ENCODE measurements around the gene UBE2QL1.

Gene UBE2QL1

GRCh38 chr5:6458833-6459232 lies 10.2 kb downstream of the UBE2QL1 start:
- no peak overlapping the region for H3K4me3 ChIP-seq (ENCODE audit: low read length)
- H3K27me3 ChIP-seq (replicated peaks; ENCODE audit: control insufficient read depth, insufficient read depth, low read length) = peaks cover 41% of the 10 kb centered on the region
- no peak overlapping the region for H3K9ac ChIP-seq (ENCODE audit: low read length)
- H3K9me3 ChIP-seq (ENCODE audit: control insufficient read depth, low read length) = peaks cover 33% of the 10 kb centered on the region
- no peaks in the 10 kb centered on the region for H3K4me1 ChIP-seq (ENCODE audit: control insufficient read depth, insufficient read depth, low read length)
- DNase-seq (ENCODE audit: low read depth) = no peak
- no peaks in the 10 kb centered on the region for H3K36me3 ChIP-seq (ENCODE audit: control insufficient read depth, insufficient read depth, low read length, severe bottlenecking)

GRCh38 chr5:6459896-6460295 lies 11.2 kb downstream of the UBE2QL1 start:
- Histone ChIP-seq H3K4me1 (ENCODE audit: control insufficient read depth, insufficient read depth, low read length) (no peaks in the 10 kb centered on the region), H3K27me3 (replicated peaks; ENCODE audit: control insufficient read depth, insufficient read depth, low read length) (peaks cover 33% of the 10 kb centered on the region)
- DNase-seq (ENCODE audit: low read depth) = no peak

GRCh38 chr5:6461006-6461405 lies 12.3 kb downstream of the UBE2QL1 start:
- H3K36me3 ChIP-seq (ENCODE audit: control insufficient read depth, insufficient read depth, low read length, severe bottlenecking) = no peaks in the 10 kb centered on the region
- no peak overlapping the region for H3K4me3 ChIP-seq (ENCODE audit: low read length)
- H3K9me3 ChIP-seq (ENCODE audit: control insufficient read depth, low read length) = peaks cover 33% of the 10 kb centered on the region
- H3K9ac ChIP-seq (ENCODE audit: low read length) = no peak overlapping the region
- H3K27me3 ChIP-seq (replicated peaks; ENCODE audit: control insufficient read depth, insufficient read depth, low read length) = peaks cover 25% of the 10 kb centered on the region
- H3K4me1 ChIP-seq (ENCODE audit: control insufficient read depth, insufficient read depth, low read length) = no peaks in the 10 kb centered on the region
- DNase-seq (ENCODE audit: low read depth) = no peak

More at GRCh38 chr5:6459896-6460295, 11.2 kb downstream of the UBE2QL1 start:
- H3K36me3 ChIP-seq (ENCODE audit: control insufficient read depth, insufficient read depth, low read length, severe bottlenecking) = no peaks in the 10 kb centered on the region
- peaks cover 33% of the 10 kb centered on the region for H3K9me3 ChIP-seq (ENCODE audit: control insufficient read depth, low read length)
- H3K4me3 ChIP-seq (ENCODE audit: low read length) = no peak overlapping the region
- H3K9ac ChIP-seq (ENCODE audit: low read length) = no peak overlapping the region

- H3K27me3 ChIP-seq (replicated peaks; ENCODE audit: control insufficient read depth, insufficient read depth, low read length) = peaks cover 25% of the 10 kb centered on the region
Measured at GRCh38 chr5:6461793-6462650, 13.4 kb downstream of the UBE2QL1 start.

GRCh38 chr5:6462671-6463070 lies 14.0 kb downstream of the UBE2QL1 start:
- no peak for DNase-seq (ENCODE audit: low read depth)
- Histone ChIP-seq H3K4me3 (ENCODE audit: low read length) (no peak overlapping the region), H3K4me1 (ENCODE audit: control insufficient read depth, insufficient read depth, low read length) (no peaks in the 10 kb centered on the region), H3K27me3 (replicated peaks; ENCODE audit: control insufficient read depth, insufficient read depth, low read length) (peaks cover 23% of the 10 kb centered on the region), H3K36me3 (ENCODE audit: control insufficient read depth, insufficient read depth, low read length, severe bottlenecking) (no peaks in the 10 kb centered on the region), H3K9ac (ENCODE audit: low read length) (no peak overlapping the region), H3K9me3 (ENCODE audit: control insufficient read depth, low read length) (peaks cover 30% of the 10 kb centered on the region)

More at GRCh38 chr5:6461793-6462650, 13.4 kb downstream of the UBE2QL1 start:
- no peak for DNase-seq (ENCODE audit: low read depth)
- Histone ChIP-seq H3K4me3 (ENCODE audit: low read length) (no peak overlapping the region), H3K9me3 (ENCODE audit: control insufficient read depth, low read length) (peaks cover 33% of the 10 kb centered on the region), H3K9ac (ENCODE audit: low read length) (no peak overlapping the region), H3K4me1 (ENCODE audit: control insufficient read depth, insufficient read depth, low read length) (no peaks in the 10 kb centered on the region), H3K36me3 (ENCODE audit: control insufficient read depth, insufficient read depth, low read length, severe bottlenecking) (no peaks in the 10 kb centered on the region)

GRCh38 chr5:6464441-6464840 lies 15.8 kb downstream of the UBE2QL1 start:
- Histone ChIP-seq H3K4me3 (ENCODE audit: low read length) (no peak overlapping the region), H3K9me3 (ENCODE audit: control insufficient read depth, low read length) (peaks cover 14% of the 10 kb centered on the region), H3K36me3 (ENCODE audit: control insufficient read depth, insufficient read depth, low read length, severe bottlenecking) (no peaks in the 10 kb centered on the region), H3K27me3 (replicated peaks; ENCODE audit: control insufficient read depth, insufficient read depth, low read length) (peaks cover 36% of the 10 kb centered on the region), H3K9ac (ENCODE audit: low read length) (no peak overlapping the region), H3K4me1 (ENCODE audit: control insufficient read depth, insufficient read depth, low read length) (no peaks in the 10 kb centered on the region)
- no peak for DNase-seq (ENCODE audit: low read depth)

- H3K9ac ChIP-seq (ENCODE audit: low read length) = no peak overlapping the region
- no peaks in the 10 kb centered on the region for H3K36me3 ChIP-seq (ENCODE audit: control insufficient read depth, insufficient read depth, low read length, severe bottlenecking)
- H3K27me3 ChIP-seq (replicated peaks; ENCODE audit: control insufficient read depth, insufficient read depth, low read length) = peaks cover 28% of the 10 kb centered on the region
- H3K9me3 ChIP-seq (ENCODE audit: control insufficient read depth, low read length) = peaks cover under 1% of the 10 kb centered on the region
- H3K4me3 ChIP-seq (ENCODE audit: low read length) = no peak overlapping the region
- H3K4me1 ChIP-seq (ENCODE audit: control insufficient read depth, insufficient read depth, low read length) = no peaks in the 10 kb centered on the region
- no peak for DNase-seq (ENCODE audit: low read depth)
Measured at GRCh38 chr5:6465831-6466790, 17.5 kb downstream of the UBE2QL1 start.

- Histone ChIP-seq H3K9ac (ENCODE audit: low read length) (no peak overlapping the region), H3K4me3 (ENCODE audit: low read length) (no peak overlapping the region), H3K4me1 (ENCODE audit: control insufficient read depth, insufficient read depth, low read length) (no peaks in the 10 kb centered on the region), H3K27me3 (replicated peaks; ENCODE audit: control insufficient read depth, insufficient read depth, low read length) (peaks cover 28% of the 10 kb centered on the region), H3K36me3 (ENCODE audit: control insufficient read depth, insufficient read depth, low read length, severe bottlenecking) (no peaks in the 10 kb centered on the region), H3K9me3 (ENCODE audit: control insufficient read depth, low read length) (peaks cover 4% of the 10 kb centered on the region)
- DNase-seq (ENCODE audit: low read depth) = no peak
Measured at GRCh38 chr5:6466975-6467567, 18.4 kb downstream of the UBE2QL1 start.

GRCh38 chr5:6467591-6467990 lies 18.9 kb downstream of the UBE2QL1 start:
- Histone ChIP-seq H3K4me1 (ENCODE audit: control insufficient read depth, insufficient read depth, low read length) (no peaks in the 10 kb centered on the region), H3K36me3 (ENCODE audit: control insufficient read depth, insufficient read depth, low read length, severe bottlenecking) (no peaks in the 10 kb centered on the region)
- no peak for DNase-seq (ENCODE audit: low read depth)

GRCh38 chr5:6468104-6468503 lies 19.4 kb downstream of the UBE2QL1 start:
- no peak overlapping the region for H3K4me3 ChIP-seq (ENCODE audit: low read length)
- no peak overlapping the region for H3K9ac ChIP-seq (ENCODE audit: low read length)
- no peaks in the 10 kb centered on the region for H3K4me1 ChIP-seq (ENCODE audit: control insufficient read depth, insufficient read depth, low read length)

More at GRCh38 chr5:6467591-6467990, 18.9 kb downstream of the UBE2QL1 start:
- Histone ChIP-seq H3K4me3 (ENCODE audit: low read length) (no peak overlapping the region), H3K9ac (ENCODE audit: low read length) (no peak overlapping the region), H3K9me3 (ENCODE audit: control insufficient read depth, low read length) (peaks cover 4% of the 10 kb centered on the region), H3K27me3 (replicated peaks; ENCODE audit: control insufficient read depth, insufficient read depth, low read length) (peaks cover 28% of the 10 kb centered on the region)

GRCh38 chr5:6468870-6469269 lies 20.2 kb downstream of the UBE2QL1 start:
- Histone ChIP-seq H3K9me3 (ENCODE audit: control insufficient read depth, low read length) (peaks cover 4% of the 10 kb centered on the region), H3K4me3 (ENCODE audit: low read length) (no peak overlapping the region), H3K9ac (ENCODE audit: low read length) (no peak overlapping the region), H3K36me3 (ENCODE audit: control insufficient read depth, insufficient read depth, low read length, severe bottlenecking) (no peaks in the 10 kb centered on the region), H3K4me1 (ENCODE audit: control insufficient read depth, insufficient read depth, low read length) (no peaks in the 10 kb centered on the region), H3K27me3 (replicated peaks; ENCODE audit: control insufficient read depth, insufficient read depth, low read length) (peaks cover 28% of the 10 kb centered on the region)
- no peak for DNase-seq (ENCODE audit: low read depth)

More at GRCh38 chr5:6468104-6468503, 19.4 kb downstream of the UBE2QL1 start:
- no peaks in the 10 kb centered on the region for H3K36me3 ChIP-seq (ENCODE audit: control insufficient read depth, insufficient read depth, low read length, severe bottlenecking)
- H3K9me3 ChIP-seq (ENCODE audit: control insufficient read depth, low read length) = peaks cover 4% of the 10 kb centered on the region
- DNase-seq (ENCODE audit: low read depth) = no peak
- H3K27me3 ChIP-seq (replicated peaks; ENCODE audit: control insufficient read depth, insufficient read depth, low read length) = peaks cover 28% of the 10 kb centered on the region

Measured in adipocyte (in vitro differentiated cells).